CD4-positive, CD25-positive, alpha-beta regulatory T cell (primary cell): Measurements from ENCODE around the gene AOAH. TPM values are rescaled to one million over a fixed set of nuclear protein-coding genes. Genes with fewer than 3 reads are reported as not detected.

Experiments
- ATAC-seq, 2 donors: fragments of 150-1000 bp; cut with Tn5 transposase; one replicate each; pipeline ENCODE4 v1.10.0; 2021; ENCODE audit warnings: low read depth in 2 of 2, moderate number of reproducible peaks in 2 of 2, moderate library complexity in 1 of 2
- DNase-seq, 3 donors: peaks; one replicate each; pipeline versions ENCODE4 v3.0.0 to v3.0.0-alpha.2; 2012 to 2022; ENCODE audit warnings: mixed read lengths in 1 of 3
- H3K27ac ChIP-seq: one replicate; pipeline ENCODE4 v1.7.0; 2013; ENCODE audit warnings: mild to moderate bottlenecking, low read length; ENCODE audit not compliant: insufficient read depth, poor library complexity, severe bottlenecking
- H3K27me3 ChIP-seq: one replicate; pipeline ENCODE4 v1.7.0; 2013; ENCODE audit warnings: low read length; ENCODE audit not compliant: control insufficient read depth, insufficient read depth
- H3K36me3 ChIP-seq: one replicate; pipeline ENCODE4 v1.7.0; 2013; ENCODE audit warnings: mild to moderate bottlenecking, low read length, moderate library complexity; ENCODE audit not compliant: control insufficient read depth, insufficient read depth
- H3K4me1 ChIP-seq: 2 replicates; pipeline ENCODE4 v1.7.0; 2013; ENCODE audit warnings: mild to moderate bottlenecking, low read length; ENCODE audit not compliant: insufficient read depth, control insufficient read depth, poor library complexity, severe bottlenecking
- H3K4me3 ChIP-seq: one replicate; pipeline ENCODE4 v1.7.0; 2013; ENCODE audit warnings: low read depth, mild to moderate bottlenecking, low read length, moderate library complexity
- H3K9me3 ChIP-seq, 2 experiments: 1 replicate in 1 of 2; 2 replicates in 1 of 2; pipeline ENCODE4 v1.7.0; 2013; ENCODE audit warnings: low read length in 2 of 2, mild to moderate bottlenecking in 1 of 2, moderate library complexity in 1 of 2; ENCODE audit not compliant: control insufficient read depth in 2 of 2
- H3K27ac Mint-ChIP-seq, 3 donors: one replicate each; pipeline ENCODE4 v1.8.0; 2020 to 2022; ENCODE audit warnings: mild to moderate bottlenecking in 3 of 3, mixed read lengths in 3 of 3, moderate library complexity in 2 of 3
- H3K27me3 Mint-ChIP-seq: one replicate; pipeline ENCODE4 v1.8.0; 2022; ENCODE audit warnings: mild to moderate bottlenecking, mixed read lengths
- H3K36me3 Mint-ChIP-seq: one replicate; pipeline ENCODE4 v1.8.0; 2020; ENCODE audit warnings: mixed read lengths
- H3K4me1 Mint-ChIP-seq, 4 donors: one replicate each; pipeline ENCODE4 v1.8.0; 2020 to 2022; ENCODE audit warnings: mixed read lengths in 4 of 4, mild to moderate bottlenecking in 1 of 4
- H3K4me3 Mint-ChIP-seq, 4 donors: one replicate each; pipeline ENCODE4 v1.8.0; 2020 to 2022; ENCODE audit warnings: mild to moderate bottlenecking in 4 of 4, mixed read lengths in 4 of 4, moderate library complexity in 3 of 4
- H3K9me3 Mint-ChIP-seq, 7 donors: one replicate each; pipeline ENCODE4 v1.8.0; 2020 to 2022; ENCODE audit warnings: mixed read lengths in 7 of 7, mild to moderate bottlenecking in 3 of 7, moderate library complexity in 2 of 7
- polyA plus RNA-seq, 4 donors: library from polyadenylated mRNA; unstranded; fragments of 300-500 nt; fragmentation: Illumina TruSeq; gene quantifications; one replicate each; pipeline ENCODE4 v1.2.3, GENCODE V29; 2021
- total RNA-seq: library from RNA; stranded (reverse); gene quantifications from one replicate; pipeline ENCODE4 v1.2.3, GENCODE V29; 2022

The AOAH gene
- total and polyA plus RNA-seq, 5 donors from 2014 or later, result 0.46 to 5.7 (median 1.5) TPM

DNA sequence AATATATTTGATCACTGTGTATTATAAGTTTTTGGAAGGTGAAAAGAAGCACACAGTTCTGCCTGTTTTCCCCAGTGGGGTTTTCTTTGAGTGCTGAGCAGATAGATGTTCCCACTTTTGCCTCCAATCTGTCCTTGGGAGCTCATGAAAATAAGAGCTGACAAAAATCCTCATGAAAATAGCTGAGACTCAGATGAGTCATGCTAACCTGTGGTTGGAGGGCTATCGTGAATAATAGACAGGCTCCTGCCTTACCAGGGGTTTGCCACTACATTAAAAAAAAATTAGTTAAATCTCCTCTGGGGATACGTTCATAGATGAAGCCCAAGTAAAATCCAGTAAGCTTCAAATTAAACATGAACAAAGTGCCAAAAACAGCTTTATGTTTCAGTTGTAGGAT is 10.9 kb upstream of the AOAH start:
- Mint-ChIP-seq H3K27me3 (peaks cover 6% of the 10 kb centered on the region), H3K9me3 (peaks cover 0 to 6% (median 3%) of the 10 kb centered on the region in 7 donors), H3K4me1 (peaks cover 9 to 13% (median 11%) of the 10 kb centered on the region in 4 donors), H3K36me3 (no peaks in the 10 kb centered on the region), H3K27ac (no peak overlapping the region), H3K4me3 (peak overlapping the region in 1 of 4 donors; percentile 6)
- H3K9me3 ChIP-seq, result no peaks in the 10 kb centered on the region
- no peak overlapping the region for H3K27ac ChIP-seq
- H3K36me3 ChIP-seq, result no peaks in the 10 kb centered on the region
- no peak overlapping the region for H3K4me3 ChIP-seq
- DNase-seq, result no peak
- ATAC-seq, result no peak
- H3K4me1 ChIP-seq, result peaks cover 8% of the 10 kb centered on the region
- H3K27me3 ChIP-seq, result no peaks in the 10 kb centered on the region

GRCh38 chr7:36734731-36735130 is 10.4 kb upstream of the AOAH start:
- Histone ChIP-seq H3K27me3 (no peaks in the 10 kb centered on the region), H3K4me1 (peaks cover 8% of the 10 kb centered on the region), H3K9me3 (no peaks in the 10 kb centered on the region), H3K27ac (no peak overlapping the region), H3K4me3 (no peak overlapping the region), H3K36me3 (no peaks in the 10 kb centered on the region)
- Mint-ChIP-seq H3K9me3 (peaks cover 0 to 7% (median 3%) of the 10 kb centered on the region in 7 donors), H3K4me1 (peaks cover 9 to 13% (median 11%) of the 10 kb centered on the region in 4 donors), H3K27ac (no peak overlapping the region), H3K4me3 (no peak overlapping the region), H3K27me3 (peaks cover 7% of the 10 kb centered on the region), H3K36me3 (no peaks in the 10 kb centered on the region)
- DNase-seq (no peak), ATAC-seq (no peak)

GRCh38 chr7:36733411-36733810 is 9.1 kb upstream of the AOAH start:
- H3K27ac ChIP-seq, result no peak overlapping the region
- peaks cover 8% of the 10 kb centered on the region for H3K4me1 ChIP-seq
- Mint-ChIP-seq H3K4me1 (peaks cover 9 to 13% (median 11%) of the 10 kb centered on the region in 4 donors), H3K4me3 (no peak overlapping the region), H3K9me3 (peaks cover 0 to 10% (median 3%) of the 10 kb centered on the region in 7 donors), H3K36me3 (no peaks in the 10 kb centered on the region), H3K27ac (no peak overlapping the region), H3K27me3 (peaks cover 7% of the 10 kb centered on the region)
- H3K4me3 ChIP-seq, result no peak overlapping the region
- H3K36me3 ChIP-seq, result no peaks in the 10 kb centered on the region
- H3K27me3 ChIP-seq, result no peaks in the 10 kb centered on the region
- no peaks in the 10 kb centered on the region for H3K9me3 ChIP-seq
- DNase-seq, result no peak
- ATAC-seq, result no peak

DNA sequence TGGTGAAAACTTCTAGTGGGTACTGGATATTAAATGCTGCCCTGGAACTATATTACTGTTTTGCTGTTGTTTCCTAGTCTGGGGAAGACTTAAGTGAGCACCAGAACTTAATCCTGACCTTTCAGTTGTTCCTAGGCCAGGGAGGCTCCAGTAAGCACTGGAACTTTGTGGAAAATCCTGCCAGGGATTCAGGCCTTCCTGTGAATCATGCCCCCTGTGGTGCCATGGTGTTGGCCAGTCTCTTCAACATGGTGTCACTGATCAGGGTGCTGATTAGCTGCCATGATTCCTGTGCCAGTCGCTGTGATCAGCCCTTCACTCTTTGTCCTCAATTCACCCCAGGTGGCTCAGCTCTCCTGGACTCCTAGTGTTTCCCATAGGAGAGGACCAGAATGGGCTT is 8.5 kb upstream of the AOAH start:
- peaks cover 9 to 11% (median 11%) of the 10 kb centered on the region in 4 donors for H3K4me1 Mint-ChIP-seq

GRCh38 chr7:36730046-36730445 is 5.8 kb upstream of the AOAH start:
- Mint-ChIP-seq H3K36me3 (no peaks in the 10 kb centered on the region), H3K9me3 (peaks cover 0 to 10% (median 3%) of the 10 kb centered on the region in 7 donors), H3K27ac (no peak overlapping the region), H3K4me1 (peaks cover 0 to 17% (median 13%) of the 10 kb centered on the region in 4 donors), H3K4me3 (no peak overlapping the region), H3K27me3 (peaks cover 7% of the 10 kb centered on the region)
- no peaks in the 10 kb centered on the region for H3K27me3 ChIP-seq
- no peaks in the 10 kb centered on the region for H3K36me3 ChIP-seq
- DNase-seq (no peak), ATAC-seq (no peak)
- no peak overlapping the region for H3K4me3 ChIP-seq
- H3K4me1 ChIP-seq, result no peaks in the 10 kb centered on the region
- no peaks in the 10 kb centered on the region for H3K9me3 ChIP-seq
- H3K27ac ChIP-seq, result no peak overlapping the region

More for the DNA sequence above, 8.5 kb upstream of the AOAH start:
- Histone ChIP-seq H3K36me3 (no peaks in the 10 kb centered on the region), H3K27me3 (no peaks in the 10 kb centered on the region), H3K4me1 (peaks cover 8% of the 10 kb centered on the region), H3K27ac (no peak overlapping the region), H3K4me3 (no peak overlapping the region), H3K9me3 (no peaks in the 10 kb centered on the region)
- H3K27ac Mint-ChIP-seq, result no peak overlapping the region
- H3K9me3 Mint-ChIP-seq, result peaks cover 0 to 10% (median 3%) of the 10 kb centered on the region in 7 donors
- H3K27me3 Mint-ChIP-seq, result peaks cover 7% of the 10 kb centered on the region
- H3K36me3 Mint-ChIP-seq, result no peaks in the 10 kb centered on the region
- H3K4me3 Mint-ChIP-seq, result no peak overlapping the region
- no peak for DNase-seq
- ATAC-seq, result no peak

DNA sequence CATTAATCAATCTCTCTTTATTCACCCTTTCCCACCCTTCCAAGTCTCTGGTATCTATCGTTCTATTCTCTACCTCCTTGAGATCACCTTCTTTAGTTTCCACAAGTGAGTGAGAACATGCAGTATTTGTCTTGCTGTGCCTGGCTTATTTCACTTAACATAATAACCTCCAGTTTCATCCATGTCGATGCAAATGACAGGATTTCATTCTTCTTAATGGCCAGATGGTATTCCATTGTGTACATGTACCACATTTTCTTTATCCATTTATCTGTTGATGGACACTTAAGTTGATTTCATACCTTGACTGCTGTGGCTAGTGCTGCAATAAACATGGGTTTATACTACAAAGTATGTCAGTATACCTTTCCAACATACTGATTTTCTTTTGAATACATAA is 3.8 kb upstream of the AOAH start:
- Histone ChIP-seq H3K36me3 (no peaks in the 10 kb centered on the region), H3K27me3 (no peaks in the 10 kb centered on the region), H3K4me3 (no peak overlapping the region), H3K9me3 (no peaks in the 10 kb centered on the region), H3K27ac (no peak overlapping the region), H3K4me1 (peaks cover 8% of the 10 kb centered on the region)
- Mint-ChIP-seq H3K4me3 (no peak overlapping the region), H3K27ac (peak overlapping the region in 1 of 3 donors; percentile 44), H3K4me1 (peaks cover 12 to 36% (median 31%) of the 10 kb centered on the region in 4 donors), H3K27me3 (peaks cover 7% of the 10 kb centered on the region), H3K36me3 (no peaks in the 10 kb centered on the region), H3K9me3 (peaks cover 0 to 10% (median 0%) of the 10 kb centered on the region in 7 donors)
- ATAC-seq (no peak), DNase-seq (no peak)

GRCh38 chr7:36726806-36727503 is 2.7 kb upstream of the AOAH start:
- Mint-ChIP-seq H3K4me1 (peaks cover 12 to 39% (median 32%) of the 10 kb centered on the region in 4 donors), H3K9me3 (peaks cover 0 to 4% (median 0%) of the 10 kb centered on the region in 7 donors), H3K4me3 (no peak overlapping the region), H3K27me3 (peaks cover 7% of the 10 kb centered on the region), H3K27ac (peak overlapping the region in 1 of 3 donors; percentile 47), H3K36me3 (no peaks in the 10 kb centered on the region)
- Histone ChIP-seq H3K36me3 (no peaks in the 10 kb centered on the region), H3K4me1 (peaks cover 8% of the 10 kb centered on the region), H3K27me3 (no peaks in the 10 kb centered on the region), H3K27ac (no peak overlapping the region), H3K4me3 (no peak overlapping the region), H3K9me3 (no peaks in the 10 kb centered on the region)
- no peak for DNase-seq
- ATAC-seq, result no peak

GRCh38 chr7:36726311-36726710 is 2.0 kb upstream of the AOAH start:
- no peak overlapping the region for H3K4me3 ChIP-seq
- Mint-ChIP-seq H3K27me3 (peaks cover 9% of the 10 kb centered on the region), H3K36me3 (no peaks in the 10 kb centered on the region), H3K4me1 (peaks cover 12 to 41% (median 32%) of the 10 kb centered on the region in 4 donors), H3K4me3 (peak overlapping the region in 1 of 4 donors; percentile 15), H3K27ac (peak overlapping the region; percentile 14 to 81 (median 59)), H3K9me3 (peaks cover 0 to 4% (median 0%) of the 10 kb centered on the region in 7 donors)
- H3K27ac ChIP-seq, result no peak overlapping the region
- H3K27me3 ChIP-seq, result no peaks in the 10 kb centered on the region
- ATAC-seq, result no peak
- no peak for DNase-seq
- peaks cover 8% of the 10 kb centered on the region for H3K4me1 ChIP-seq
- no peaks in the 10 kb centered on the region for H3K9me3 ChIP-seq
- H3K36me3 ChIP-seq, result no peaks in the 10 kb centered on the region
